SKM-1 treated with dmso at 0.1 percent for 144 hours (cell line): Measurements from ENCODE around the gene GPC2.
"Not testable (repeated sequence)": the region's sequence is repeated elsewhere in the genome, so short reads cannot be mapped to it uniquely, and the experiment has no call there.

ENCODE experiments used
- DNase-seq: peaks from one replicate; lab custom pipeline; 2025; ENCODE audit not compliant: unreplicated experiment; lab: John Stamatoyannopoulos, UW

Gene GPC2, protein sequence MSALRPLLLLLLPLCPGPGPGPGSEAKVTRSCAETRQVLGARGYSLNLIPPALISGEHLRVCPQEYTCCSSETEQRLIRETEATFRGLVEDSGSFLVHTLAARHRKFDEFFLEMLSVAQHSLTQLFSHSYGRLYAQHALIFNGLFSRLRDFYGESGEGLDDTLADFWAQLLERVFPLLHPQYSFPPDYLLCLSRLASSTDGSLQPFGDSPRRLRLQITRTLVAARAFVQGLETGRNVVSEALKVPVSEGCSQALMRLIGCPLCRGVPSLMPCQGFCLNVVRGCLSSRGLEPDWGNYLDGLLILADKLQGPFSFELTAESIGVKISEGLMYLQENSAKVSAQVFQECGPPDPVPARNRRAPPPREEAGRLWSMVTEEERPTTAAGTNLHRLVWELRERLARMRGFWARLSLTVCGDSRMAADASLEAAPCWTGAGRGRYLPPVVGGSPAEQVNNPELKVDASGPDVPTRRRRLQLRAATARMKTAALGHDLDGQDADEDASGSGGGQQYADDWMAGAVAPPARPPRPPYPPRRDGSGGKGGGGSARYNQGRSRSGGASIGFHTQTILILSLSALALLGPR

DNA sequence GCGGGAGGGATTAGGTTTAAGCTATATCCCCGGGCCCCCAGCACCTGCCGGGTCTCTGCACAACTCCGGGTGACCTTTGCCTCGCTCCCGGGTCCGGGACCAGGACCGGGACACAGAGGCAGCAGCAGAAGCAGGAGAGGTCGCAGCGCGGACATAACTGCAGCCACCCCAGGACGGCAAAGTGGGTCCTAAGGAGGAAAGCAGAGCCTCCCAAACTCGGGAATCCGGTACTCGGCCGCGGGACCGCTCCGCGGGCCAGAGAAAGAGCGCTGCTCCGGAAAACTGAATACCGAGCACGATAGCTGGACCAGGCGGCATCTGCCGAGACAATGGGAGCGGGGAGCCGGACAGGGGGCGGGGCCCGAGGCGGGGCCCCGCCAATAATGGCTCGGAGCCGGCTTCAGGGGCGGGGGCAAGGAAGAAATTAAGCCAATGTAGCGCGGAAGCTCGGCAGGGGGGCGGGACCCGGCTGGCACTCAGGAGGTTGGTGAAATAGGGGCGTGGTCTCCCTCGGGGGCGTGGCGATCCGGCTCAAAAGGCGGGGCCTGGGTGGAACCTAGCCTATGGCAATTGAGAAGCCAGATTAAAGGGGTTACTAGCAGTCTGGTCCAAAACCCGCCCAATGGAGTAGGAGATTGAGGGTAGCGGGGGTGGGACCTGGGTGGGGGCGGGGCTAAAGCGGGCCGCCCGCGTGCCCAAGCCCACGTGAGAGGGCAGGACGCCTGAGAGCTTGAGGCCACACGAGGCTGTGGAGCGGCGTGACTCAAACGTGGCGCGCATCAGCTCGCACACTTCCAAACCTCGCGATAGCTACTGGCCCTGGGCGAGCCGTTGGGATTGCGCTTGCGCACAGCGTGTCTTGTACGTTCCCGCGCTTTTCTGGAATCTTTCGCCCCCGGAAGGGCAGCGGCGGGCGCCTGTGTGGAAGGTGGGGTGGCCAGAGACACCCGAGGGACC lies at the start of gene GPC2, which contains the start of gene STAG3:
TSS of gene GPC2 (minus strand) at position 337 of the 957 bp plus-strand sequence. CDS start at position 155, 182 bp downstream.
TSS of gene STAG3 (plus strand) at position 874 of the 957 bp plus-strand sequence. CDS start 2,639 bp downstream, outside the sequence.
- peak; percentile 94 for DNase-seq

DNA sequence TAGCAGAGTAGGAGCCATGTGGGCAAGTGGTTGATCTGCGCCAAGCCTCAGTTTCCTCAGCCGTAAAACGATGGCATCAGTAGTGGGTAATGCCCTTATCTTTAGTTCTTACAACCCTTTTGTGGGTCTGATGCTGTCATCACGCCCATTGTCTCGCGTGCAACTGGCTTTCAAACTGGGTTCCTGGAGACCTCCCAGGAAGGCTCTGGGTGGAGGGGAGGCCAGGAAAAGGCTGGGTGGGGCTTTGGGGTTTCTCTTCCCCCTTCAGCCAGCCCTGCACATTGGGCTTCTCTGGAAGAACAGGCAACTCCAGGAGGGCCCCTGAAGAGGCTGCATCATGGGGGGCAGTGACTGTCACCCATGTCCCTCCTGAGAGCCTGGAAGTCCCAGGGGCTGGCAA lies 47.7 kb upstream of the GPC2 start:
- DNase-seq: not testable (repeated sequence)

DNA sequence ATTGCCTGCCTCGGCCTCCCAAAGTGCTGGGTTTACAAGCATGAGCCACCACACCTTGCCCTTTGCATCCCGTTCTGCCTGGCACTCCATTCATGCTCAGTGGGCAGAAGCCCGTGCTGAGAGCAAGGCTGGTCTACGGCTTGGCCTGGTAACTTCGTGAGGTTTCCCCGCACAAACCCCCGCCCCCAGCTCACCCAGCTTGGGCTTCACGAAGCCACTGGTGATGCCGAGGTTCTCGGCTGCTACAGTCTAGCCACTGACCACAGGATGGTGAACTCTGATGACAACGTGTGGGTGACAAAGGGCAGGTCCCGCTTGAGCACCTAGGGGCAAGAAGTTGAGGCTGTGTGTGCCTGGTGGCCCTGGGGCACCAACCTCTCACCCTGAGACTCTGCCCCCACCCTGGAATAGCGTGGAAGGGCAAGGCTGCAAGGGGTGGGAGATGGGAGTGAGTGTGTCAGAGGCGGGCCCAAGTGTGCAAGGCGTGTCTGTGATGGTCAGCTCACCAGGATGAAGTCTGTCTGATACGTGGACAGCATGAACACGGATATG lies 46.3 kb upstream of the GPC2 start:
- DNase-seq: not testable (repeated sequence)

DNA sequence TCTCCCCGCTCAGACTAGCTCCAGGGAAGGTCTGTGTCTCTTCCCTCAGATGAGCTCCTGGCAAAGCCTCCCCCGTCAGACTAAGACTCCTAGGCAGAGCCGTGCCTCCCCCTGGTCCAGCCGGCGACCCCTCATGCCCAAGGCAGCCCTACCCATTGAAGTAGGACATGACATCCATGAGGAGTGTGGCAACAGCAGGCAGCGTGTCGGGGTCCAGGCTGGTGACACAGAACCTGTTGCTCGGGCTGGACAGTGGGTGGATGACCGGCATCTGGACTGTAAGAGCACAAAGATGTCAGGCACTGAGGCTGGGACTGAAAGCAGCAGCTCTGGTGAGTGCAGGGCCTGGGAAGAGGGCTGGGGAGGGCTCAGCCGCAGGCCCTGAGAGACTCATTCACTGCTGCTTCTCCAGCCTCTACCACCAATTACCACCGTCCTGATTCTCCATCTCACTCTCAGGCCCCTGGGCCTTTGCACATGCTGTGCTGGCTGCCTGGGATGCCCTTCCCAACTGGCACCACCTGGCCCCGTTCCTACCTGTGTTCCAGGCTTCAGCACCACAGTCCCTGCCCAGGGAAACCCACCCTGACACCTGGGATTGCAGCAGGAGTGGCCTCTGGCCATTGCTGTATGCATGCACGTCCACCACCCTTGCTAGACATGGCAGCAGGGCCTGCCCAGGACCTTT lies 45.4 kb upstream of the GPC2 start:
- DNase-seq: no peak

DNA sequence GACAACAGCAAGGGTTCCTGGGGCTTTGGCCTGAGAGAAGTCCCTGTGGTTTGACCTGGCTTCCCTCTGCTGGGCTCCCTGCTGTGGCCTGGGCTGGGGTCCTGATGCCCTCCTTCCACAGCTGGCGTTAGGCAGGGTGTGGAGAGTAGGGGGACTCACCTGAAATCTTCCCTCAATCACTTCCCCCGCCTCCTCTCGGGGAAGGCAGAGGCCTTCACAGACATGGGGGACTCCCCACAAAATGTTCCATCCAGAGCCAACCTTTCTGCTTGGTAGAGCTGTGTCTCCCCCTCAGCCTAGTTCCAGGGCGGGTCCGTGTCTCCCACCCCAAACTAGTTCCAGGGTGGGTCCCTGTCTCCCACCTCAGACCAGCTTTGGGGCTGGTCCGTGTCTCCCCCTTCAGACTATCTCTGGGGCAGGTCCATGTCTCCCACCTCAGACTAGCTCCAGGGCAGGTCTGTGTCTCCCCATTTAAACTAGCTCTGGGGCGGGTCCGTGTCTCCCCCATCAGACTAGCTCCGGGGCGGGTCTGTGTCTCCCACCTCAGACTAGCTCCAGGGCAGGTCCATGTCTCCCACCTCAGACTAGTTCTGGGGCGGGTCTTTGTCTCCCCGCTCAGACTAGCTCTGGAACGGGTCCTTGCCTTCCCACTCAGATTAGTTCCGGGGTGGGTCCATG lies 44.7 kb upstream of the GPC2 start:
- DNase-seq: no peak

DNA sequence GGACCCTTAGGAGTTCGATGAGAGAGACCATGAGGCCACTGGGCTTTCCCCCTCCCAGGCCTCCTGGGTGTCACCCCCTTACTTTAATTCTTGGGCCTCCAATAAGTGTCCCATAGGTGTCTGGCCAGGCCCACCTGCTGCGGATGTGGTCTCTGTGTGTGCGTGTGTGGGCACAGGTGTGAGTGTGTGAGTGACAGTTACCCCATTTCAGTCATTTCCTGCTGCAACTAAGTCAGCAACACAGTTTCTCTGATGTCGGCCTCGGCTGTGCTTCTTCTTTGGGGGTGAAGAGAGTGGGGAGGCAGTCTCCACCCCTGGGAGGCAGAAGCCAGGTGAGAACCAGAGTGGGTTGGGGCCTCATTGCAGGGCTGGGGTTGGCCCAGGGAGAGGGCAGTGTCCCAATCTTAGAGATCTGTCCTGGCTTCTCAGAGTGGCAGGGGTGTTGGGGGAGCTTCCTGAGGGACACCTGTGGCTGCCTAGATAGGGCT lies 44.1 kb upstream of the GPC2 start:
- DNase-seq: no peak

DNA sequence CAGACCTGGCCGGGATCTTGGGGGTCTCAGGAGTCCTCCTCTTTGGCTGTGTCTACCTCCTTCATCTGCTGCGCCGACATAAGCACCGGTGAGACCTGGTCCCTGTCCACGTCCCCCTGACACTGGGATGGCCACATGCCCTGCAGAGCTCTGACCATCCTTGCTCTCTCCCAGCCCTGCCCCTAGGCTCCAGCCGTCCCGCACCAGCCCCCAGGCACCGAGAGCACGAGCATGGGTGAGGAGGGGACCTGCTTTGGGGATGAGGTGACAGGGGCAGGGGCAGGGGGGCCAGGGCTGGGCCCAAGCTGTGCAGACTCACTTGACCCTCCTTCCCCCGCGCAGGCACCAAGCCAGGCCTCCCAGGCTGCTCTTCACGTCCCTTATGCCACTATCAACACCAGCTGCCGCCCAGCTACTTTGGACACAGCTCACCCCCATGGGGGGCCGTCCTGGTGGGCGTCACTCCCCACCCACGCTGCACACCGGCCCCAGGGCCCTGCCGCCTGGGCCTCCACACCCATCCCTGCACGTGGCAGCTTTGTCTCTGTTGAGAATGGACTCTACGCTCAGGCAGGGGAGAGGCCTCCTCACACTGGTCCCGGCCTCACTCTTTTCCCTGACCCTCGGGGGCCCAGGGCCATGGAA lies 43.5 kb upstream of the GPC2 start:
- no peak for DNase-seq

DNA sequence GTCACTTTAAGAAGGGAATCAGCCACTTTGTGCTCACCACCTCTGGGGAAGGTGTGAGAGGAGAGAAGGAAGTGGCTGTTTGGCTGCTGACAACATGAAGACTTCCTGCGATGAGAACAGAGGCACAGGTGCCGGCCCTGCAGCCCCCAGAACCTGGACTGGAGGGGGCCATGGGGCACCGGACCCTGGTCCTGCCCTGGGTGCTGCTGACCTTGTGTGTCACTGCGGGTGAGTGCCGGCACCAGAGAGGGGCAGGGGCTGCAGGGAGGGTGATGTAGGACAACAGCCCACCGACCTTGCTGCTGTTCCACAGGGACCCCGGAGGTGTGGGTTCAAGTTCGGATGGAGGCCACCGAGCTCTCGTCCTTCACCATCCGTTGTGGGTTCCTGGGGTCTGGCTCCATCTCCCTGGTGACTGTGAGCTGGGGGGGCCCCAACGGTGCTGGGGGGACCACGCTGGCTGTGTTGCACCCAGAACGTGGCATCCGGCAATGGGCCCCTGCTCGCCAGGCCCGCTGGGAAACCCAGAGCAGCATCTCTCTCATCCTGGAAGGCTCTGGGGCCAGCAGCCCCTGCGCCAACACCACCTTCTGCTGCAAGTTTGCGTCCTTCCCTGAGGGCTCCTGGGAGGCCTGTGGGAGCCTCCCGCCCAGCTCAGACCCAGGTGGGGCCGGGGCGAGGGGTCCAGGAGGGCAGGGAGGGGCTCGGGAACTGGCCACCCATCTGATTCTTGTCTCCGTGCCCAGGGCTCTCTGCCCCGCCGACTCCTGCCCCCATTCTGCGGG lies 42.8 kb upstream of the GPC2 start, which contains the start of gene PVRIG:
TSS of gene PVRIG (plus strand) at position 149 of the 785 bp plus-strand sequence. CDS start at position 171, 22 bp downstream.
- not testable (repeated sequence) for DNase-seq

DNA sequence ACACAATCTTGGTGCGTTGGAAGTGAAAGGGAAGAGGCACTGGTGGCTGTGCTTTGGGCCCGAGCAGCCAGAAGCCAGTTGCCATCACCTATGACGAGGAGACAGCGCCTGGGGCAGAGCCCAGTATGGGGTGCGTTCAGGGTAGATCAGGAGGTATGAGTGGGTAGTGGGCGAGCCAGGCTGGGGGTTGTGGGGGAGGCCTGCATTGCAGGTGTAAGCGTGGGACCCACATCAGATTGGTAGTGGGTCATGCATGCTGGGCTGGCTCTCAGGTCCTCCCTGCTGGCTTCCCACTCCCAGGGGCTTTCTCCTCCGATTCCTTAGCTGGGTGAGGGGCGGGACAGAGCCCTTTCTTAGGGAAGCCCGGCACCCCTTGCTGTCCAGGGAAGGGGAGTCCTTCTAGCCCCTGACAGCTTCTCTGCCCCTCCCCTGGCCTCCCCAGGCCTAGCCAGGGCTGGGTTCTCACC lies 42.1 kb upstream of the GPC2 start:
- no peak for DNase-seq

DNA sequence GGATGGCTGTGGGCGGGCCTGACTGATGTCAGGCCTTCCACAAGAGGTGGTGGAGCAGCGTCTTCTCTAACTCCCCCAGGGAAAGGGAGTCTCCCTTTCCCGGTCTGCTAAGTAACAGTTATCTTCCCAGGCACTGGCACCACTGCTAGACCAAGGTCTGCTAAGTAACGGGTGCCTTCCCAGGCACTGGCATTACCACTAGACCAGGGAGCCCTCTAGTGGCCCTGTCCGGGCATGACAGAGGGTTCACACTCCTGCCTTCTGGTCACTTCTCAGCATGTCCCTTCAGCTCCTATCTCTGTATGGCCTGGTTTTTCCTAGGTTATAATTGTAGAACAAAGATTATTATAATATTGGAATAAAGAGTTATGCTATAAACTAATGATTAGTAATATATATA lies 40.8 kb upstream of the GPC2 start:
- DNase-seq: not testable (repeated sequence)

DNA sequence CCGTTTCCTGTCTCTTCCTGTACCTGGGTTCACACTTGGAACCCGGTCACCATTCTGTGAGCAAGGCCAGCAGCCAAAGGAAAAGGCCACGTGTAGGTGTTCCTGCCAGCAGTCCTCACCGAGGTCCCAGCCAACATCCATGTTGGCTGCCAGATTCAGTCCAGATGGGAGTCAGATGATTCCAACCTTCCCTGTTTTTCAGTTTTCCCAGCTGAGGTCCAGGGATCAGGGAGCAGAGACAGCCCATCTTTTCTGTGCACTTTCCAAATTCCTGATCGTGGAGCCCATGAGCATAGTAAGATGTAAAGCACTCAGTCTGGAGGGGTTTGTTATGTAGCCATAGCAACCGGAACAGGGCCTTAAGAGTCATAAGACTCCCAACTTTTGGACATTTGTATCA lies 38.7 kb upstream of the GPC2 start:
- DNase-seq: no peak

DNA sequence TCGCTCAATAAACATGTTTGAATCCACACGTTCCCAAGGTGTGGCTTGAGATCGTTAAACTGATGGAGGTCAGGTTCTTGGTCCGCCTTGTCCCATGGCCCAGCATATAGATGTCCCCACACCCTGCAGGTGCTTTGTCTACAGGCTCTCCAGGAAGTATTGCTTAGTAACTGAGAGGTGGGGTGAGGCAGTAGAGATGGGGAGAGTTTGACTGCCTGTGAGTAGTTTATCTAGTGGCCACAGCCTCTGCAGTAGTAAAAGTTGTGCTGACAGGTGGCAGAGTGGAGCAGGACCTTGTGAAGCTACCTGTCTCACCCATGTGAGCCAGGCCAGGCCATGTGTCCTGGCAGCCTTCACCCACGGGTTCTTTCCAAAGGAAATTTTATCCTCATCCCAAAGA lies 37.2 kb upstream of the GPC2 start:
- DNase-seq: not testable (repeated sequence)

DNA sequence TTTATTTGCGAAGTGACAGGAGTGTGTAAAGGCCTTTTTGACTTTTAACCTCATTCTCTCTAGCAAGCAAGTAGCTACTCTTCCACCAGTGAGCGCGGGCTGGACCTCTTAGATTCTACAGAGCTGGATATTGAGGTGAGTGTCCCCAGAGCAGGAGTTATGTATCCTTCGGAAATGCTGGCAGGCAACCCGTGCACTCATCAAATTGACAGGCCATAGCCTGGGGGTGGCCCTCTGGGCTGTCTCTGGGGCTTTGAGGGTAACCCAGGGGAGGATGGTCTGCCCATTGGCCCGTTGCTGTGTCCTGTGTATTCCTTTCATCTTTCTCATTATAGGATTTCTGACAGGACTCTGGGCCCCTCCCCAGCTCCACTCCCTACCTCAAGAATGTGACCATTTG lies 36.5 kb upstream of the GPC2 start:
- no peak for DNase-seq

DNA sequence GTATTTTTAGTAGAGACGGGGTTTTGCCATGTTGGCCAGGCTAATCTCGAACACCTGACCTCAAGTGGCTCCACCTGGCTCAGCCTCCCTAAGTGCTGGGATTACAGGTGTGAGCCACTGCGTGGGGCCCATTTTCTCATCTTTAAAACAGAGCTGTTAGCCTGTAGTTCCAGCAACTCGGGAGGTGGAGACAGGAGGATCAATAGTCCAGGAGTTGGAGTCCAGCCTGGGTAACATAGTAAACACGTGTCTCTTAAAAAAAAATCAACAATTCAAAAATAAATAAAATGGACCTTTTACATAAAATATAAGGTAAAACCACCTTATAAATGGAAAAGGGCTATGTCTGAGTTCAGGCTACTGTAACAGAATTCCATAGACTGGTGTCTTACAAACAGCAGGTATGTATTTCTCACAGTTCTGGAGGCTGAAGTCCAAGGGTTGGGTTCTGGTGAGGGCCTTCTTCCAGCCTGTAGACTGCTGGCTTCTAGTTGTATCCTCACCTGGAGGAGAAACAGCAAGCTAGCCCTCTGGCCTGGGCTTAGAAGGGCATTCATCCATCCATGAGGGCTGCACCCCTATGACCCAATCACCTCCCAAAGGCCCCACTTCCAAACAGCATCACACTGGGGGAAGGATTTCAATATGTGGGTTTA lies 35.6 kb upstream of the GPC2 start:
- no peak for DNase-seq

DNA sequence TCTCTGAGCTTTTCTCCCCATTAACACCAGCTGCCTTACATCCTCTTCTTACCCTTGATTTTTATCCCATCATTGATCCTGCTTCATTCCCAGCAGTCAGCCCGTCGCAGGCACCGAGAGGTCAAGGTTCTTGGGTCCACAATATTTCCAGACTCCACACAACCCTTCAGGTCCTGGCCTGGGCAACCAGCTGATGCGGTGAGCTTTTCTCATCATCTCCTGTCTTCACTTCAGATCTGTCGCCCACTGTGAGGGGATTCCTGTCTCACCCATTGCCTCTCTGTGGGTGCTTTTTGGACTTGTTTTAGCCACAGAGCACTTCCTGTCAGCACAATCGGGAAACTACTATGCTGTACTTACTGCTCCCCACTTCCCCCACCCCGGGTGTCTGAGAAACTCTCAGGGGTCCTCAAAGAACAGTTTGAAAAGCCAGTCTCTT lies 34.2 kb upstream of the GPC2 start:
- DNase-seq: no peak

DNA sequence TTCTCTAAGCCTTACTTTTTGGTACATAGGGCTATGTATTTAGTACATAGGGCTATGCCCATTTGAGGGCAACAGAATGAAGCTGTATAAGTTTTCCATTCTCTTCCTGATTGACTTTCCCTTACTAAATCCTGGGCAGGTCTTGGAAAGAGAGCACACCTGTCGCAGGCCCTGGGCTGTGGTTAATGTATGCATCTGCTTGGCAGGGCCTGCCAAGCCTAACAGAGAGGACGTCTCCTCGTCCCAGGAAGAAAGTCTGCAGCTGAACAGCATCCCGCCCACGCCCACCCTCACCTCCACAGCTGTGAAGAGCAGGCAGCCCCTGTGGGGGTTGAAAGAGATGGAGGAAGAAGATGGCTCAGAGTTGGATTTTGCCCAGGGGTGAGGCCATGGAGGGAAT lies 33.6 kb upstream of the GPC2 start:
- no peak for DNase-seq

DNA sequence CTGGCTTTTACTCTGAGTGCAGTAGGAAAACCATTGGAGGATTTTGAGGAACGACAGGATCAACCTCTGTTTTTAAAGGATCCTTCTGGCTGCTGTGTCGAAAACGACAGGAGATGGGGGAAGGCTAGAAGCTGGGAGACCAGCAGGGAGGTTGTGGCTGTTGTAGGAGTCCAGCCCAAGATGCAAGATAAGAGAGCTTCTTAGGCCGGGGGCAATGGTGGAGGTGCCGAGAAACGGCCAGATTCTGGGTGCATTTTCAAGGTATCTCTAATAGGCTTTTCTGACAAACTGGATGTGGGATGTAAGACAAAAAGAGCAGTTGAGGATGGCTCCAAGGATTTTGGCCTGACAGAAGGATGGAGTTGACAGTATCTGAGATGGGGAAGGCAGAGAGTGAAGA lies 32.3 kb upstream of the GPC2 start:
- no peak for DNase-seq
